ENCODE results near the gene CDC42EP5.
A peak's percentile ranks its signal among the peaks of the same experiment; 100 is the strongest.

CDC42EP5 gene

DNA sequence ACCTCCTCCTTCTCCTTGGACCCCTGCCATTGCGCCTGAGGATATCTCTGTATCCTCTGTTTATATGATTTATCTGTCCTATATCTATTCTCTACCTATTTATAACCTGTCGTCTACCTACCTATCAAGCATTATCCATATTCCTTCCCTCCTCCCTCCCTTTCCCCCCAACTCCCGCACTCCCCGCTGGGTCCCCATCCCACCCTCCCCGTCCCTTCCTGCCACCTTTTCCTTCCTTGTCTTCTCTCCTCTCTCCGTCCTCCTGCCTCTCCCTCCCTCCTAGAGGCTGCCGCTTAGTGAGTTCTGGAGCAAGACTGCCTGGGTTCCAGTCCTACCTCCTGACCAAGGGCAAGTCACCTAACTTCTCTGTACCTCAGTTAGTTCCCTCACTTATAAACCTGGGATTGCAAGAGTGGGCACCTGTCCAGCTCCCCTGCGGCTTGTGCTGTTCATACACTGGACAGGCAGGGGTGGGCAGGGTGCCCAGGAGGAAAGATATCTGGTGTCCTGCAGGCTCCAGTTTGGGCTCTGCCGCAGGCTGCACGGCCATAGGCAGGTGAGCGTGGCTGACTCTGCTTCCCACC, 41.7 kb downstream of the CDC42EP5 start:
- Histone ChIP-seq H3K4me1 (ENCODE audit: insufficient read depth, low read length) (peaks cover 11% of the 10 kb centered on the region), H3K9ac (ENCODE audit: low read depth, low read length) (no peak overlapping the region), H3K4me3 (ENCODE audit: low read depth in 1 of 2, low read length in 2 of 2) (0 out of 4 replicates have a peak overlapping the region, but pooled peaks of 1 of the 2 experiments have one; percentile 18), H3K79me2 (ENCODE audit: insufficient read depth, low read length) (no peaks in the 10 kb centered on the region), H3K9me3 (ENCODE audit: insufficient read depth, low read length, severe bottlenecking) (no peaks in the 10 kb centered on the region), H3K27me3 (ENCODE audit: insufficient read depth, low read length, poor library complexity) (no peaks in the 10 kb centered on the region), H2AFZ (ENCODE audit: low read depth, low read length) (no peak overlapping the region), H3K4me2 (ENCODE audit: insufficient read depth, low read length) (peak overlapping the region; percentile 54; the same call in 1 of the 2 replicates), H3K36me3 (ENCODE audit: insufficient read depth, low read length) (peaks cover 4% of the 10 kb centered on the region), H3K27ac (ENCODE audit: low read length) (no peak overlapping the region), H4K20me1 (ENCODE audit: insufficient read depth, low read length) (peaks cover 36% of the 10 kb centered on the region)
- ATAC-seq (ENCODE audit: insufficient read depth, low read depth) (no peak), DNase-seq (no peak)
- no peak for TF ChIP-seq EZH2 (IDR thresholded peaks at IDR 0.05; ENCODE audit: borderline replicate concordance, low read depth, low read length, severe bottlenecking)
- TF ChIP-seq, protein P1, sequence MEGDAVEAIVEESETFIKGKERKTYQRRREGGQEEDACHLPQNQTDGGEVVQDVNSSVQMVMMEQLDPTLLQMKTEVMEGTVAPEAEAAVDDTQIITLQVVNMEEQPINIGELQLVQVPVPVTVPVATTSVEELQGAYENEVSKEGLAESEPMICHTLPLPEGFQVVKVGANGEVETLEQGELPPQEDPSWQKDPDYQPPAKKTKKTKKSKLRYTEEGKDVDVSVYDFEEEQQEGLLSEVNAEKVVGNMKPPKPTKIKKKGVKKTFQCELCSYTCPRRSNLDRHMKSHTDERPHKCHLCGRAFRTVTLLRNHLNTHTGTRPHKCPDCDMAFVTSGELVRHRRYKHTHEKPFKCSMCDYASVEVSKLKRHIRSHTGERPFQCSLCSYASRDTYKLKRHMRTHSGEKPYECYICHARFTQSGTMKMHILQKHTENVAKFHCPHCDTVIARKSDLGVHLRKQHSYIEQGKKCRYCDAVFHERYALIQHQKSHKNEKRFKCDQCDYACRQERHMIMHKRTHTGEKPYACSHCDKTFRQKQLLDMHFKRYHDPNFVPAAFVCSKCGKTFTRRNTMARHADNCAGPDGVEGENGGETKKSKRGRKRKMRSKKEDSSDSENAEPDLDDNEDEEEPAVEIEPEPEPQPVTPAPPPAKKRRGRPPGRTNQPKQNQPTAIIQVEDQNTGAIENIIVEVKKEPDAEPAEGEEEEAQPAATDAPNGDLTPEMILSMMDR (IDR thresholded peaks at IDR 0.05; ENCODE audit: borderline replicate concordance, extremely low read depth, low read length, poor library complexity, severe bottlenecking), result no peak

DNA sequence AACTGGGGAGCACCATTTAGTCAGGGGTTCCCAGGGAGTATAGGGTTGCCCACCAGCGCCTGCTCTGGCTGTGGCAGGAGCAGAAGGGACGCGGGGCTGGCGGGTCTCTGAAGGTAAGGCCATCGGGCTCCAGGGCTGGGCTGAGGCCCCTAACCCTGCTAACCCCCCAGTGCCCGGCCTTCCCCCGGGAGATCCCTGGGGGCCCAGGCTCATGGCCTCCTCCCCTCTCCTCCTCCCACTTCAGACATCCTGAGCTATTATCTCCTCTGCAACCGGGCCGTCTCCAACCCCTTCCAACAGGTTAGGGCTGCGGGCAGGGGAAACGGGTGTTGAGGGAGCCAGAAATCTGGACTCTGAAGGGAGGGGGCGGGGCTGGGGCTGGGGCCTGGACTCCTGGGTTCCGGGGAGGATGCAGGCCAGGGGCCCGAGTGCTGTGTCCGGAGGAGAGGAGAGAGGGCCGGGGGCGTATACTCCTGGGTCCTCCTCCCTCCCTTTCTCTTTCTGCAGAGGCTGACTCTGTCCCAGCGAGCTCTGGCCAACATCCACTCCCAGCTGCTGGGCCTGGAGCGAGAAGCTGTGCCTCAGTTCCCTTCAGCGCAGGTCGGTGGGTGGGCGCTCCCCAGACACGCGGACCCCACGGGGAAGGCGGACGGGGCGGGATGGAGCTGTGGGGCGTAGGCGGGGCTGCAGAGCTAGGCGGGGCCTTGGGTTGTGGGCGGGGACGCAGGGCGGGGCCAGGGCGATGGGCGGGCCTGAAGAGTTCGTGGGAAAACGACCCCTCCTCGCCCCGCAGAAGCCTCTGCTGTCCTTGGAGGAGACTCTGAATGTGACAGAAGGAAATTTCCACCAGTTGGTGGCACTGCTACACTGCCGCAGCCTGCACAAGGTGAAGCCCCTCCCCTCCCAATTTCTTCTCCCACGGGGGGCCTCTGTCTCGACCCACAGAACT, 42.5 kb downstream of the CDC42EP5 start:
- H3K9ac ChIP-seq (ENCODE audit: low read depth, low read length), result no peak overlapping the region
- peak; percentile 81 for ATAC-seq (ENCODE audit: insufficient read depth, low read depth)
- H3K9me3 ChIP-seq (ENCODE audit: insufficient read depth, low read length, severe bottlenecking), result no peaks in the 10 kb centered on the region
- no peaks in the 10 kb centered on the region for H3K27me3 ChIP-seq (ENCODE audit: insufficient read depth, low read length, poor library complexity)
- H3K4me1 ChIP-seq (ENCODE audit: insufficient read depth, low read length), result peaks cover 11% of the 10 kb centered on the region
- H3K4me3 ChIP-seq (ENCODE audit: low read depth in 1 of 2, low read length in 2 of 2), result peak overlapping the region in 1 of 2 experiments; percentile 18; a peak in 1 of 4 replicates
- peak overlapping the region; percentile 54; the same call in 1 of the 2 replicates for H3K4me2 ChIP-seq (ENCODE audit: insufficient read depth, low read length)
- H3K27ac ChIP-seq (ENCODE audit: low read length), result no peak overlapping the region
- peaks cover 4% of the 10 kb centered on the region for H3K36me3 ChIP-seq (ENCODE audit: insufficient read depth, low read length)
- H4K20me1 ChIP-seq (ENCODE audit: insufficient read depth, low read length), result peaks cover 29% of the 10 kb centered on the region
- no peaks in the 10 kb centered on the region for H3K79me2 ChIP-seq (ENCODE audit: insufficient read depth, low read length)
- DNase-seq, result peak; percentile 70
- no peak for TF ChIP-seq EZH2 (IDR thresholded peaks at IDR 0.05; ENCODE audit: borderline replicate concordance, low read depth, low read length, severe bottlenecking)
- TF ChIP-seq, protein P1 (IDR thresholded peaks at IDR 0.05; ENCODE audit: borderline replicate concordance, extremely low read depth, low read length, poor library complexity, severe bottlenecking), result peak; percentile 56
- H2AFZ ChIP-seq (ENCODE audit: low read depth, low read length), result no peak overlapping the region

DNA sequence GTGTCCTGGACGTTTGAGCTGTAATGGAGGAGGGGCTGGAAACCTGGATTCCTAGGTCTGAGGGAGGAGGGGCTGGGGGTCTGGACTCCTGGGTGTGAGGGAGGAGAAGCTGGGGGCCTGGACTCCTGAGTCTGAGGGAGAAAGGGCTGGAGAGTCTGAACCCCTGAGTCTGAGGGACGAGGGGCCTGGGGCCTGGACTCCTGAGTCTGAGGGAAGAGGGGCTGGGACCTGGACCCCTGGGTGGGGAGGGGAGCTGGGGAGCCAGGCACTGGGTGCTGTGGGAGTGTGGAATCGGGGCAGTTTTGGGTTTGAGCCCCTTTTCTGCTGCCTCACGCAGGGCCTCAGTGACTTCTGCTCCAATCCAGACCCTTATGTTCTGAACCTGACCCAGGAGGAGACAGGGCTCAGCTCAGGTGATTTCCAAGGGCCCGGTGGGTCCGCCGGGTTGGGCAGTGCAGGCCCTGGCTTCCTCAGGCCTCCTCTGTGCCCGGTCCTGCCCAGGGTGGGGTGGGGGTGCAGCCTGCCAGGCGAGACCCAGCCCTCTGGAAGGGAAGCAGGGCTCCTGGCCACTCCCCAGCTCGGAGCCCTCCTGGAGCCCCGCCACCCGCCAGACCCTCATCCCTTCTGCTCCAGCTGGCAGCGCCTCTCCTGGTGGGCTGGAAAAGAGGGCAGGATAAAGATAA, 43.4 kb downstream of the CDC42EP5 start:
- Histone ChIP-seq H3K27ac (ENCODE audit: low read length) (no peak overlapping the region), H3K36me3 (ENCODE audit: insufficient read depth, low read length) (peaks cover 4% of the 10 kb centered on the region), H3K27me3 (ENCODE audit: insufficient read depth, low read length, poor library complexity) (no peaks in the 10 kb centered on the region), H4K20me1 (ENCODE audit: insufficient read depth, low read length) (peaks cover 20% of the 10 kb centered on the region), H3K9me3 (ENCODE audit: insufficient read depth, low read length, severe bottlenecking) (no peaks in the 10 kb centered on the region), H3K4me2 (ENCODE audit: insufficient read depth, low read length) (no peak overlapping the region), H3K9ac (ENCODE audit: low read depth, low read length) (no peak overlapping the region), H3K4me1 (ENCODE audit: insufficient read depth, low read length) (peaks cover 11% of the 10 kb centered on the region), H2AFZ (ENCODE audit: low read depth, low read length) (no peak overlapping the region), H3K4me3 (ENCODE audit: low read depth in 1 of 2, low read length in 2 of 2) (no peak overlapping the region), H3K79me2 (ENCODE audit: insufficient read depth, low read length) (no peaks in the 10 kb centered on the region)
- DNase-seq (no peak), ATAC-seq (ENCODE audit: insufficient read depth, low read depth) (no peak)
- TF ChIP-seq, protein P1 (IDR thresholded peaks at IDR 0.05; ENCODE audit: borderline replicate concordance, extremely low read depth, low read length, poor library complexity, severe bottlenecking), result no peak
- TF ChIP-seq EZH2 (IDR thresholded peaks at IDR 0.05; ENCODE audit: borderline replicate concordance, low read depth, low read length, severe bottlenecking), result no peak

Measured in DND-41 (cell line).